ENCODE measurements around the gene GBX2.
"Not testable (repeated sequence)": the region's sequence is repeated elsewhere in the genome, so short reads cannot be mapped to it uniquely, and the experiment has no call there.

The GBX2 gene

DNA sequence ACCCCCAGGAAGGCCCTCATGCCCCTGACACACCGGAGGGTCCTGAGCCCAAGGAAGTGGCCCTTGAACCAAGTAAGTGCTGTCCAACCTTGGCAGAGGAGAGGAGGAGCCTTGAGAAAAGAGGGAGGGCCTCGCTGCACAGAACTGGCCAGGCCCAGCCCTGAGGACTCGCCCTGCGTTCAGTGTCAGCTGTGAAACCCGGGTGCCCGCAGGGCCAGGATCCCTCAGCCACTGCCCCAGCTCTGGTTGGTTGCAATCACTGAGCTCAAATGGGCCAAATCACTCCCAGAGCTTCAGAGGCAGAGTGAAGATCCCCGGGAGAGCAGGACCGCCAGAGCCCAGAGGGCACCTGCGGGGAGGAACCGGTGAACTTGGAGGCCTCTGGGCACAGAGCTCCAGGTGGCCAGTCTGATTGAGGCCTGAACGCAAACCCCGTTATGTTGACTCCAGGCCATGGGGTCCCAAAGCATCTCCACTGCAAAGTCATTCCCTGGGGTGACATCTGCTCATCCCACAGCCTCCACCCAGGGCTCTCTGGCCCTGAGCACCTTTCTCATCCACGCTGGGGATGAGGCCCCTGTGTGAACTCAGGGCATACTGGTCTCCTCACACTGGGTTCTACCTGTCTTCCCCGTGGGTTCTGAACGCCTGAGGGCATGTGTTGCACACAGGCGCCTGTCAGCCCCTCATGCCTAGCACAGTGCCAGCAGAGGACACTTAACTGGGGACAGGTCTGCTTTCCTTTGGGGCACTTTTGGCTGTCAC is 11.9 kb downstream of the GBX2 start:
- DNase-seq (ENCODE audit: low read depth) = no peak

DNA sequence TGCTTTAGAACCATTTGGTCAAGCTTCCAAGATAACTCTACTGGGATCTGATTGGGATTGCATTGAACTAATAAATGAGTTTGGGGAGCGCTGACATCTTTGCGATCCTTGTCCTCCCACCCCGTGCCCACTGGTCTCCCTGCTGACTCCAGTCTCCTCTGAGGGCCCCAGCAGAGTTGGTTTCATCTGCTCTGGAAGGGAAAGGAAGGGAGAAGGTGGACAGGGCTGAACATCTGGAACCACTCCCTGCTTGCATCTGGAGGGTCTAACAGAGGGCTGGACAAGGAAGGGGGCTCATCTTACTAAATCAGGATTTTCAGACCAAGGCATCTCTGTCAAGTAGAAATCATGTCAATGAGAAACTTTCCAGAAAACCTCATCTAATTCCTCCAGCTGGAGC is 12.8 kb downstream of the GBX2 start:
- no peak for DNase-seq (ENCODE audit: low read depth)

DNA sequence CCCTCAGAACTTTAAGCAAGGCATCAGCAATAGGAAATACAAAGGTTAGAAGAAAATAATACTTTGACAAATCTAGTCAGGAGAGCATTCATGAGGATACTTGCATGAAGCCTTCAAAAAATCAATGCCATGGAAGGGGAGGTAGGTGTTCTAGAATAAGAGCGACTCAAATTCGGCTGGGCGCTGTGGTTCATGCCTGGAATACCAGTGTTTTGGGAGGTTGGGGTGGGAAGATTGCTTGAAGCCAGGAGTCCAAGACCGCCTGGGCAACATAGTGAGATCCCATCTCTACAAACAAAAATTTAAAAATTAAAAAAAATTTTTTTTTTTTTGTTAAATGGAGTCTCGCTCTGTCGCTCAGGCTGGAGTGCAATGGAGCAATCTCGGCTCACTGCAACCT is 21.8 kb downstream of the GBX2 start:
- no peak for DNase-seq (ENCODE audit: low read depth)

GRCh38 chr2:236143811-236144210 is 24.4 kb downstream of the GBX2 start:
- DNase-seq (ENCODE audit: low read depth) = no peak

DNA sequence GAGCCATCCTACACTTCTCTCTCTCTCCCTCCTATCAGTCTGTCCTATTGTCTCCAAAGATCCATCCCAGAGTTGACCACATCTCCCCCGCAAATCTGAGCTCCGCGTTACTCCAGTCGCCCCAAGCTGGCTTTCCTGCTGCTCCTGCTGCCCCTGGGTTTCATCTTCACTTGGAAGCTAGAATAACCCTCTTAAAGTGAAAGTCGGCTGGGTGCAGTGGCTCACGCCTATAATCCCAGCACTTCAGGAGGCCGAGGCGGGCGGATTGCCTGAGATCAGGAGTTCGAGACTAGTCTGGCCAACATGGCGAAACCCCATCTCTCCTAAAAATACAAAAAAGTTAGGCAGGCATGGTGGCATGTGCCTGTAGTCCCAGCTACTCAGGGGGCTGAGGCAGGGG is 26.6 kb downstream of the GBX2 start:
- DNase-seq (ENCODE audit: low read depth) = not testable (repeated sequence)

DNA sequence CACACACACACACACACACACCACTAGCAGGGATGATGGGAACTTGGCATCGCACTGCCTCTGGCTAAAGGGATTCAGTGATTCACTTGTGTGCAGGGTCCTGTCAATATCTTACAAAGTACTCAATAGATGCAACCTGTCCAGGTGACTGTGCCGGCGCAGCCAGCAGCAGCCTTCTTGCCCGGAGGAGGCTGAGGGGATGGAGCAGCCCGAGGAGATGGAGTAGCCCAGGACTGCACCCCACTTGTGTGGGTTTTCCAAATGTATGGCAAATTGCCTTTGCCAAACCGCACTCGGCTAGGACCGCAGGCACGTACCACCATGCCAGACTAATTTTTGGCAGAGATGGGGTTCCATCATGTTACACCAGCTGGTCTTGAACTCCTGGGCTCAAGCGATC is 31.1 kb downstream of the GBX2 start:
- no peak for DNase-seq (ENCODE audit: low read depth)

DNA sequence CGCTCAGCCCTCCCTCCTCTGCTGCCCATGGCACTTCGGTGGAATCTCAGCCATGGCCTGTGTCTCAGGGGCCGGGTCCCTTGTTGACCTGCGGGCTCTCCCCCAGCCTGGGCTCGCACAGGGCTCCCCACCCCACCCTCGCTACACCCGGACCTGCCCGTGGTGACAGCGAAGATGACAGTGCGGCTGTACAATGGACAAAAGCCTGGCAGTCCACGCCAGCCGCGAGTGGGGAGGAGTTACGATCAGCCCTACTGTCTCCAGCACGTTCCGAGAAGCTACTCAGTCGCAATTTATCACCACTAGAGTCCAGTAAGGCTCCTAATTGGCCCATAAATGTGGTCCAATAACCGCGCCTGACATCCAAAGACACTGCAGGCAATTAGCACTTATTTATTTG is 31.6 kb downstream of the GBX2 start:
- DNase-seq (ENCODE audit: low read depth) = no peak

GRCh38 chr2:236133410-236134012 is 34.7 kb downstream of the GBX2 start:
- DNase-seq (ENCODE audit: low read depth) = no peak

DNA sequence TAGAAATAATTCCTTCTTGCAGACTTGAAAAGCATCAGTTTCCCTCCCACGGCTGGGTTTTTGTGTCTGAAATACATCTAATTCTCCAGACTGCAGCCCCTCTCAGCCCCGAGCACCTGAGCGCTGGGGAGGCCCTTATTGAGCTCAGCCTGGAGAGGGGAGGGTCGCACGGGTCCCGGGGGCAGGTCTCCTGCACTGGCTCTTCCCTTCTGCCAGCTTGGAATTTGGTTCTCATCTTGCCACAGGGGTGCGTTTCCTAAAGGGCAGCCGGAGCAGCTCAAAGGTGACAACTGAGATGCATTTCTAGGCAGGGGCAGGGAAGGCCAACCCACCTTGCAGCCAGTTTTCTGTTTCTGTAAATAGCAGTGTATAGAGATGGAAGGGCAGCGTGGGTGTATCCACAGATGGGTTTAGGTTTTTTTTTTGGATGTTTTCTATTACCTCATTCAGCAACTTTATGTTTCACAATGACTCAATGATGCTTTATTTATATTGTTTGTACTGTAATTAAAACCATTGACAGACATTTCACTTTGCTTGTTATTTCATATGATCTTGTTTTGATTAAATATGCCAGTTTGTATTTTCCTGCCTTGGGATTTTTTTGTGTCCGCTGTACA is 37.0 kb downstream of the GBX2 start:
- DNase-seq (ENCODE audit: low read depth) = no peak

GRCh38 chr2:236130349-236130998 is 37.7 kb downstream of the GBX2 start:
- DNase-seq (ENCODE audit: low read depth) = no peak

- no peak for DNase-seq (ENCODE audit: low read depth)
Measured at GRCh38 chr2:236129935-236130334, 38.3 kb downstream of the GBX2 start.

DNA sequence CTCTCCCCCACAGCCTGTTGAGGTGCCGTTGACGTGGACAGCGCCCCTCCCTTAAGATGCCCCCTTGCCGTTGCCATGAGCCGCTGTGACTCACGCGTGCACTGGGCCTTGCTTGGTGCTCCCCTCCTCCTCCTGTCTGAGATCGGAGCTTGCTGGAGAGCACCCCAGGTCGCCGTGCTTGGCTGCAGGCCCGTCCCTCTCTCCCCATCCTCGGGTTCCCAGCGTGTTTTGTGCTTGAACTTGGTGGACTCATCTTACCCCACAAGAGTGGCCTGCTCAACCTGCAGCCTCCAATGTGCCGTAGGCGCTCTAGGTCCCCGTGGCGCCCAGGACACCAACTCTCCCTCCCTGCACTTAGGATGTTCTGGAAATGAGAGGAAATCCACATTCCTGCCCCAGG is 39.9 kb downstream of the GBX2 start:
- no peak for DNase-seq (ENCODE audit: low read depth)

- DNase-seq (ENCODE audit: low read depth) = no peak
Measured at GRCh38 chr2:236127010-236127409, 41.2 kb downstream of the GBX2 start.

GRCh38 chr2:236125541-236125940 is 42.6 kb downstream of the GBX2 start:
- DNase-seq (ENCODE audit: low read depth) = no peak

- no peak for DNase-seq (ENCODE audit: low read depth)
Measured at GRCh38 chr2:236124182-236124893, 43.8 kb downstream of the GBX2 start.

DNA sequence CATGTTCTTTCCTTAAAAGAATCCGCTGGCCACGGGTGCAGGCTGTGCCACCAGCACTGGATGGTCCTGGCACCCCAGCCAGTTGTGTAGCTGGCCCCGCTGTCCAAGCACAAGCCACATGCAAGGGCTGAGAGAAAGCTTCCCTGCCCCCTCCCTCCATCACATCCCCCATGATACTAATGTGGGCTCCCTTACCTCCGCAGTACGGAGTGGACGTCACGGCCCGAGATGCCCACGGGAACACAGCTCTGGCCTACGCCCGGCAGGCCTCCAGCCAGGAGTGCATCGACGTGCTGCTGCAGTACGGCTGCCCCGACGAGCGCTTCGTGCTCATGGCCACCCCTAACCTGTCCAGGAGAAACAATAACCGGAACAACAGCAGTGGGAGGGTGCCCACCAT is 44.5 kb downstream of the GBX2 start:
- DNase-seq (ENCODE audit: low read depth) = no peak

DNA sequence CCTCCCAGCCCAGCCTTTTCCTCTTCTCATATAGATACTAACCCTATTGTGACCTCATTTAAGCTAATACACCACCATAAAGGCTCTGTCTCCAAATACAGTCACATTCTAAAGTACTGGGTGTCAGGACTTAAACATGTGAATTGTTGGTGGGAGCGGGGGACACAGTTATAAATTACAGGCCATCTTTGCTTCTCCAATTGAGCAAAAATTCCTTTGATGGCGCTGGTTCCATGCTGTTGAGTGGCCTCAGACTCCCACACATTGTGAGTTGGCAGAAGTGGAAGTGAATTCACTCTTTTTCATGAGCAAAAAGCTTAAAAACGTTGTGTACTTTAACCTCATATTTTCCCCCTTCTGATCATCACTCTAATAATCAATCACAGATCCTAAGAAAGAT is 46.0 kb downstream of the GBX2 start:
- no peak for DNase-seq (ENCODE audit: low read depth)

DNA sequence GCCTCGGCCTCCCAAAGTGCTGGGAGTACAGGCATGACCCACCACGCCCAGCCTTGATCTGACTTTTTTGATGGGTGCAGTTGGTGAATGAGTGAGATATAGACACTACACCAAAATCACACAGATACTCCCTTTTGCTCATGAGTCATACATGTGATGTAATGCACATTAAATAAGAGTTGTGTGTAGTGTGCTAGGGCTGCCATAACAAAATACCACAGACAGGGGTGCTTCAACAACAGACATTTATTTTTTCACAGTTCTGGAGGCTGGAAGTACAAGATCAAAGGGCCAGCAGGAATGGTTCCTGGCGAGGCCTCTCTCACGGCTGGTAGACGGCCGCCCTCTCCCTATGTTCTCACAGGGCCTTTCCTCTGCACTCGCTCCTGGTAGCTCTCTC is 46.6 kb downstream of the GBX2 start:
- no peak for DNase-seq (ENCODE audit: low read depth)

DNA sequence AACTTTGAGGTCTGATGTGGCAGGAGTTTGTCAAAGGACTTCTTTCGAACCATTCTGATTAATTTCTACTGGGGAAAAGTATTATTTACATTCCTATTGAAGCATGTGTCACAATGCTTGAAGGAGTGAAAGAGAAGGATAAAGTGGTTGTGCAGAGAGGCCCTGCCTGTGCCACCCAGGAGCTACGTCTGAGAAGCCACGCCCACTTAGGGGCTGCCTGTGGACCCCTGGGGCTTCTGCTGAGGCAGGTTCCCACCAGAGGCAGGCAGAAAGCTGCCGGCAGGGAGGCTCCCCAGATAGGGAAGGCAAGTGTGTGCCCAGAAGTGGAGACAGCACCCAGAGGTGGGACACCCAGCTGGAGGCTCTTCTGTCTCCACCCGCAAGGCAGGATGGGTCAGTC is 47.4 kb downstream of the GBX2 start:
- DNase-seq (ENCODE audit: low read depth) = no peak

DNA sequence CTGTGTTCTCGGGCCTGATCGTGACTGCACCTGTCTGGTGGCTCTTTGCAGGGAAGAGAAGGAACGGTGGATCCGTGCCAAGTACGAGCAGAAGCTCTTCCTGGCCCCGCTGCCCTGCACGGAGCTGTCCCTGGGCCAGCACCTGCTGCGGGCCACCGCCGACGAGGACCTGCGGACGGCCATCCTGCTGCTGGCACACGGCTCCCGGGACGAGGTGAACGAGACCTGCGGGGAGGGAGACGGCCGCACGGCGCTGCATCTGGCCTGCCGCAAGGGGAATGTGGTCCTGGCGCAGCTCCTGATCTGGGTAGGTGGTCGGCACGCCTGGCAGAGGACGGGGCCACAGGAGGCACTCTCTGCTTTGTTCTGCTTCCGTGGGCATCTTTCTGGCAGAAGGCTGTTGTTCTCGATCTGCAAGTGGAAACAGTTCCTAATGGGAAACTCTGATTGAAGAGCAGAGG is 48.0 kb downstream of the GBX2 start:
- DNase-seq (ENCODE audit: low read depth) = no peak

- DNase-seq (ENCODE audit: low read depth) = no peak
Measured at GRCh38 chr2:236119476-236119875, 48.7 kb downstream of the GBX2 start.

GRCh38 chr2:236119003-236119402 is 49.2 kb downstream of the GBX2 start:
- no peak for DNase-seq (ENCODE audit: low read depth)

All from stimulated activated CD4-positive, alpha-beta T cell treated with anti-CD3 and anti-CD28 coated beads, Interleukin-2, amount 100 ng/mL, for 4 hours (primary cell).